K562 (cell line): ENCODE results near the gene PBX1. TPM values are rescaled to one million over a fixed set of nuclear protein-coding genes. Genes with fewer than 3 reads are reported as not detected.

ENCODE experiments used
- ATAC-seq: fragments of 200-7000 bp; cut with Tn5 transposase; 3 replicates; pipeline ENCODE4 v1.9.1; 2020; ENCODE audit warnings: moderate library complexity
- BruUV-seq: library from RNA; stranded (reverse); fragments of 400-500 nt; replicated peaks from 2 replicates; lab custom pipeline; 2021; lab: Mats Ljungman, UMichigan
- CTCF ChIA-PET: fragments of 300-600 bp; formaldehyde crosslinking; extraction: SDS; loops from one replicate; lab custom pipeline; 2021; ENCODE audit warnings: low intra/inter-chr PET ratio; lab: Yijun Ruan, JAX
- POLR2A ChIA-PET: fragments of 300-600, 350-650 bp; sonication (Branson Sonifier 250); formaldehyde crosslinking; extraction: SDS; loops from one replicate; lab custom pipeline; 2021; ENCODE audit warnings: antibody characterized with exemption, inconsistent platforms; lab: Yijun Ruan, JAX
- DNase-seq, 4 experiments: peaks; one replicate each; pipeline versions ENCODE4 v3.0.0 to v3.0.0-alpha.2; 2011 to 2018; ENCODE audit warnings: low spot score in 3 of 4, mixed read lengths in 3 of 4; ENCODE audit errors: extremely low read depth in 1 of 4
- FAIRE-seq: peaks from 2 replicates; lab custom pipeline; 2011; peaks lifted over from hg19 to GRCh38; lab: Jason Lieb, UNC
- H2AFZ ChIP-seq: 2 replicates; pipeline ENCODE4 v1.6.0; 2011; ENCODE audit warnings: low read depth, low read length, control low read depth, inconsistent platforms
- H3K27ac ChIP-seq: fragments of 200-600 bp; 3 replicates; pipeline ENCODE4 v1.8.0; 2011; ENCODE audit warnings: low read depth, mild to moderate bottlenecking, control low read depth, inconsistent platforms, low read length, moderate library complexity, mixed read lengths; ENCODE audit errors: extremely low read depth
- H3K27me3 ChIP-seq, 2 experiments: fragments of 300-600 bp in 1 of 2; 2 replicates in 1 of 2; 3 replicates in 1 of 2; pipeline versions ENCODE4 v1.6.0 to v1.8.0; 2011; ENCODE audit warnings: inconsistent platforms in 2 of 2, low read length in 2 of 2, mild to moderate bottlenecking in 1 of 2, mixed read lengths in 1 of 2, moderate library complexity in 1 of 2; ENCODE audit not compliant: control insufficient read depth in 2 of 2, insufficient read depth in 2 of 2
- H3K36me3 ChIP-seq: fragments of 300-600 bp; 3 replicates; pipeline ENCODE4 v1.8.0; 2011; ENCODE audit warnings: mild to moderate bottlenecking, low read length, inconsistent platforms; ENCODE audit not compliant: control insufficient read depth, insufficient read depth
- H3K4me1 ChIP-seq, 2 experiments: fragments of 200-600 bp in 1 of 2; replicated peaks in 1 of 2; 2 replicates in 1 of 2; 3 replicates in 1 of 2; pipeline versions ENCODE4 v1.5.1 to v1.8.0; 2011; ENCODE audit warnings: inconsistent platforms in 2 of 2, low read length in 2 of 2, mild to moderate bottlenecking in 1 of 2, mixed read lengths in 1 of 2, moderate library complexity in 1 of 2; ENCODE audit not compliant: control insufficient read depth in 2 of 2, insufficient read depth in 2 of 2
- H3K4me2 ChIP-seq: 2 replicates; pipeline ENCODE4 v1.6.1; 2011; ENCODE audit warnings: low read length, control low read depth, inconsistent platforms, mixed read lengths; ENCODE audit not compliant: insufficient read depth
- H3K4me3 ChIP-seq: fragments of 200-600 bp; sonication (generic), shearing (Covaris generic); 2 replicates; pipeline ENCODE4 v1.5.1; 2016; ENCODE audit warnings: control low read depth, inconsistent platforms
- H3K79me2 ChIP-seq: fragments of 200-600 bp; 3 replicates; pipeline ENCODE4 v1.8.0; 2011; ENCODE audit warnings: low read length, inconsistent platforms; ENCODE audit not compliant: control insufficient read depth, insufficient read depth
- H3K9ac ChIP-seq, 2 experiments: 2 replicates each; pipeline versions ENCODE4 v1.6.0 to v1.6.1; 2011; ENCODE audit warnings: low read depth in 2 of 2, low read length in 2 of 2, control low read depth in 1 of 2, inconsistent platforms in 1 of 2, mild to moderate bottlenecking in 1 of 2, mixed read lengths in 1 of 2; ENCODE audit not compliant: insufficient read depth in 1 of 2
- H3K9me1 ChIP-seq: one replicate; pipeline ENCODE4 v1.6.0; 2011; ENCODE audit warnings: inconsistent platforms, mild to moderate bottlenecking, low read length, moderate library complexity; ENCODE audit not compliant: control insufficient read depth, insufficient read depth
- H3K9me3 ChIP-seq: replicated peaks from 2 replicates; pipeline ENCODE4 v1.5.1; 2011; ENCODE audit warnings: low read depth, low read length, inconsistent platforms; ENCODE audit not compliant: control insufficient read depth, insufficient read depth
- H4K20me1 ChIP-seq: replicated peaks from 2 replicates; pipeline ENCODE4 v1.6.1; 2011; ENCODE audit warnings: low read length, inconsistent platforms, mixed read lengths; ENCODE audit not compliant: control insufficient read depth, insufficient read depth
- BCL6 ChIP-seq: fragments of 250-450 bp; sonication (Bioruptor Pico); IDR thresholded peaks from 2 replicates; pipeline ENCODE4 v1.4.0; 2020
- CCNT2 ChIP-seq: IDR thresholded peaks from 2 replicates; pipeline ENCODE4 v1.6.1; 2011; ENCODE audit warnings: borderline replicate concordance, low read depth, mild to moderate bottlenecking, moderate library complexity, mixed read lengths, low read length; ENCODE audit not compliant: insufficient read length; ENCODE audit errors: extremely low read depth
- HNRNPK ChIP-seq: fragments of 200-400 bp; formaldehyde crosslinking; IDR thresholded peaks from one replicate; pipeline ENCODE4 v1.6.1; 2018; ENCODE audit warnings: mild to moderate bottlenecking, low read depth, low read length; ENCODE audit not compliant: poor library complexity, severe bottlenecking
- PRMT5 ChIP-seq: sonication (generic); formaldehyde crosslinking; IDR thresholded peaks from 2 replicates; pipeline ENCODE4 v1.5.0; 2020; ENCODE audit warnings: missing genetic modification reagents
- PTBP1 ChIP-seq: fragments of 200-400 bp; formaldehyde crosslinking; IDR thresholded peaks from 2 replicates; pipeline ENCODE4 v1.6.1; 2017; ENCODE audit warnings: low read depth, low read length
- SIN3B ChIP-seq: fragments of 450-650 bp; IDR thresholded peaks from 2 replicates; pipeline ENCODE4 v1.6.1; 2017; ENCODE audit warnings: low read depth, mild to moderate bottlenecking, moderate library complexity
- ZBTB7A ChIP-seq: IDR thresholded peaks from 2 replicates; pipeline ENCODE4 v1.6.1; 2011; ENCODE audit warnings: low read depth, mild to moderate bottlenecking, low read length, moderate library complexity, borderline replicate concordance; ENCODE audit not compliant: control insufficient read depth
- WGBS: fragments of 100-300 bp; shearing (Covaris generic); methylation state at CpG from one replicate; pipeline ENCODE4 v1.1.6; 2016; ENCODE audit warnings: low coverage, mixed read lengths; ENCODE audit not compliant: insufficient coverage; ENCODE audit errors: missing lambda C conversion rate; 5-methylcytosine and 5-hydroxymethylcytosine counted together
- in situ Hi-C: fragments of 300-500 bp; cut with MboI; formaldehyde crosslinking; loops from 4 replicates; pipeline ENCODE4 v1.15.0; 2018; ENCODE audit warnings: inconsistent platforms, mixed read lengths
- intact Hi-C: fragments of 100-400 bp; cut with micrococcal nuclease; formaldehyde crosslinking; loops from 2 replicates; pipeline ENCODE4 v1.14.2; 2022
- polyA plus RNA-seq, 8 experiments: library from polyadenylated mRNA; depleted of rRNA in 4 of 8; stranded (reverse) in 5 of 8; unstranded in 3 of 8; fragments of >200 nt; fragmentation: Nextera tagmentation in 2 of 8; fragmentation: Illumina TruSeq in 1 of 8; extraction: Ambion mirVana in 2 of 8; extraction: Trizol in 1 of 8; gene quantifications; 2 replicates each; pipeline versions ENCODE4 v1.2.1 to v1.2.3, GENCODE V29; 2011 to 2014; ENCODE audit warnings: inconsistent platforms in 1 of 8, missing spikeins in 1 of 8
- total RNA-seq, 7 experiments: library from RNA; depleted of rRNA in 6 of 7; stranded (reverse); fragments of >200 nt in 6 of 7; fragmentation: Illumina TruSeq in 2 of 7; extraction: Trizol in 2 of 7; gene quantifications; 2 replicates each; pipeline versions ENCODE4 v1.2.1 to v1.2.3, GENCODE V29; 2011 to 2021; ENCODE audit warnings: low replicate concordance in 1 of 7
- TF ChIP-seq, protein P1 (sequence below): fragments of 450-650 bp; conservative IDR thresholded peaks from 2 replicates; pipeline ENCODE4 v1.6.1; 2016; ENCODE audit warnings: missing genetic modification characterization, low read depth, mild to moderate bottlenecking, control low read depth, missing compliant biosample characterization

PBX1 gene
- total and polyA plus RNA-seq, 9 of the 15 experiments (the other 6 are each of a cell fraction or from before 2014, with no cell fraction given) = 0.03 to 0.62 (median 0.17) TPM

DNA sequence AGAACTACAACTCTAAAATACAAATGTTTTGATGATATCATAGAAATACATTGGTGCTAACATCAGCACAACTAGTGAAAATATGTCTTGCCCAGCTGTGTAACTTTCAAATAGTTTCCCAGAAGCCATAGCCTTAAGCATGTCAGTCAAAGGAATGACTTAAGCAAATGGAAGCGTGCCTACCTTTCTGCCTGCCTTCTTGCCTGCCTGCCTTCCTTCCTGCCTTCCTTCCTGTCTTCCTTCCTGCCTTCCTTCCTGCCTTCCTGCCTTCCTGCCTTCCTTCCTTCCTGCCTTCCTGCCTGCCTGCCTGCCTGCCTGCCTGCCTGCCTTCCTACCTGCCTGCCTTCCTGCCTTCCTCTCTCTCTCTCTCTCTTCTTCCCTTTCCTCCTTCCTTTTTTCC lies 104.0 kb downstream of the PBX1 start:
- no peaks in the 10 kb centered on the region for H3K79me2 ChIP-seq
- no peaks in the 10 kb centered on the region for H3K9me1 ChIP-seq
- H3K27me3 ChIP-seq = no peaks in the 10 kb centered on the region; a peak in 1 of 5 replicates
- TF ChIP-seq BCL6 (CRISPR knock-in tag) (no peak), SIN3B (no peak), PRMT5 (CRISPR knock-in tag) (no peak), ZBTB7A (no peak), CCNT2 (no peak), HNRNPK (no peak), PTBP1 (no peak)
- TF ChIP-seq, protein P1, sequence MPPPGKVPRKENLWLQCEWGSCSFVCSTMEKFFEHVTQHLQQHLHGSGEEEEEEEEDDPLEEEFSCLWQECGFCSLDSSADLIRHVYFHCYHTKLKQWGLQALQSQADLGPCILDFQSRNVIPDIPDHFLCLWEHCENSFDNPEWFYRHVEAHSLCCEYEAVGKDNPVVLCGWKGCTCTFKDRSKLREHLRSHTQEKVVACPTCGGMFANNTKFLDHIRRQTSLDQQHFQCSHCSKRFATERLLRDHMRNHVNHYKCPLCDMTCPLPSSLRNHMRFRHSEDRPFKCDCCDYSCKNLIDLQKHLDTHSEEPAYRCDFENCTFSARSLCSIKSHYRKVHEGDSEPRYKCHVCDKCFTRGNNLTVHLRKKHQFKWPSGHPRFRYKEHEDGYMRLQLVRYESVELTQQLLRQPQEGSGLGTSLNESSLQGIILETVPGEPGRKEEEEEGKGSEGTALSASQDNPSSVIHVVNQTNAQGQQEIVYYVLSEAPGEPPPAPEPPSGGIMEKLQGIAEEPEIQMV = no peak
- TF ChIP-seq, all 486 proteins: peak for 0
- H4K20me1 ChIP-seq = no peaks in the 10 kb centered on the region
- H3K36me3 ChIP-seq = no peaks in the 10 kb centered on the region
- in situ Hi-C loops (no loop called here), intact Hi-C loops (no loop called here)
- FAIRE-seq = no peak
- H3K9ac ChIP-seq = no peak overlapping the region
- no peak for DNase-seq
- POLR2A ChIA-PET = no interaction called here
- ATAC-seq = no peak
- H3K9me3 ChIP-seq = no peaks in the 10 kb centered on the region
- H3K4me2 ChIP-seq = no peak overlapping the region
- 0% methylated on average over 1 of the region's 1 CpG for WGBS
- CTCF ChIA-PET = no interaction called here
- H2AFZ ChIP-seq = no peak overlapping the region
- no TSS peak for BruUV-seq
- no peak overlapping the region for H3K27ac ChIP-seq
- H3K4me1 ChIP-seq = no peaks in the 10 kb centered on the region
- no peak overlapping the region for H3K4me3 ChIP-seq
